B cell (primary cell): ENCODE measurements around the gene WT1. TPM values are rescaled to one million over a fixed set of nuclear protein-coding genes. Genes with fewer than 3 reads are reported as not detected.

Source experiments
- ATAC-seq: fragments of 200-7000 bp; cut with Tn5 transposase; one replicate; pipeline ENCODE4 v1.10.0; 2021; ENCODE audit warnings: low read depth, mild to moderate bottlenecking, moderate number of reproducible peaks, moderate library complexity
- CTCF ChIA-PET: fragments of 350-600 bp; sonication (Branson Sonifier 250); formaldehyde crosslinking; loops from one replicate; lab custom pipeline; 2021; ENCODE audit warnings: antibody characterized with exemption, inconsistent platforms; lab: Charles Lee
- POLR2A ChIA-PET: fragments of 350-600 bp; sonication (Branson Sonifier 250); formaldehyde crosslinking; loops from one replicate; lab custom pipeline; 2021; ENCODE audit warnings: antibody characterized with exemption; lab: Charles Lee
- DNase-seq: peaks from one replicate; pipeline ENCODE4 v3.0.0; 2013
- H2AFZ ChIP-seq: 2 replicates; pipeline ENCODE4 v1.6.1; 2012; ENCODE audit warnings: mild to moderate bottlenecking, low read depth, low read length; ENCODE audit not compliant: insufficient read depth, poor library complexity, severe bottlenecking
- H3K27ac ChIP-seq, 2 donors: 1 replicate in 1 of 2; 2 replicates in 1 of 2; pipeline ENCODE4 v1.5.1; 2012 to 2013; ENCODE audit warnings: low read length in 2 of 2, mild to moderate bottlenecking in 2 of 2, moderate library complexity in 1 of 2
- H3K27me3 ChIP-seq, 4 experiments: fragments of 200-600 bp in 1 of 4; sonication (generic) in 1 of 4; replicated peaks in 1 of 4; 1 replicate in 2 of 4; 2 replicates in 2 of 4; pipeline versions ENCODE4 v1.6.1 to v1.7.0; 2013 to 2016; ENCODE audit warnings: low read length in 3 of 4, mild to moderate bottlenecking in 2 of 4, mixed read lengths in 1 of 4, moderate library complexity in 1 of 4; ENCODE audit not compliant: insufficient read depth in 4 of 4, control insufficient read depth in 3 of 4; ENCODE audit errors: control extremely low read depth in 1 of 4
- H3K36me3 ChIP-seq, 2 experiments: replicated peaks in 1 of 2; 1 replicate in 1 of 2; 2 replicates in 1 of 2; pipeline versions ENCODE4 v1.6.1 to v1.7.1; 2013; ENCODE audit warnings: low read length in 1 of 2; ENCODE audit not compliant: insufficient read depth in 2 of 2, control insufficient read depth in 1 of 2; ENCODE audit errors: control extremely low read depth in 1 of 2, extremely low read depth in 1 of 2
- H3K4me1 ChIP-seq, 2 donors: fragments of 200-600 bp in 1 of 2; sonication (generic) in 1 of 2; 1 replicate in 1 of 2; 2 replicates in 1 of 2; pipeline versions ENCODE4 v1.5.1 to v1.6.1; 2013 to 2017; ENCODE audit warnings: low read length in 2 of 2; ENCODE audit not compliant: control insufficient read depth in 2 of 2, insufficient read depth in 2 of 2
- H3K4me2 ChIP-seq: replicated peaks from 2 replicates; pipeline ENCODE3; 2012; ENCODE audit warnings: mild to moderate bottlenecking, low read depth, low read length; ENCODE audit not compliant: poor library complexity, severe bottlenecking
- H3K4me3 ChIP-seq, 5 experiments: fragments of 200-600 bp in 1 of 5; sonication (generic) in 1 of 5; 1 replicate in 3 of 5; 2 replicates in 2 of 5; pipeline versions ENCODE4 v1.5.1 to v1.7.0; 2011 to 2016; ENCODE audit warnings: low read length in 4 of 5, mild to moderate bottlenecking in 4 of 5, low read depth in 2 of 5, control low read depth in 1 of 5, moderate library complexity in 1 of 5; ENCODE audit not compliant: insufficient read depth in 1 of 5; ENCODE audit errors: control extremely low read depth in 1 of 5, extremely low read depth in 1 of 5
- H3K79me2 ChIP-seq: fragments of 200-600 bp; sonication (generic); one replicate; pipeline ENCODE4 v1.6.0; 2016; ENCODE audit warnings: low read length; ENCODE audit not compliant: control insufficient read depth, insufficient read depth
- H3K9ac ChIP-seq: fragments of 200-600 bp; sonication (generic); 2 replicates; pipeline ENCODE4 v1.6.1; 2017; ENCODE audit warnings: mild to moderate bottlenecking, low read length, moderate library complexity
- H3K9me3 ChIP-seq, 3 donors: one replicate each; pipeline versions ENCODE4 v1.6.1 to v1.7.1; 2013; ENCODE audit warnings: low read length in 2 of 3; ENCODE audit not compliant: control insufficient read depth in 2 of 3, insufficient read depth in 1 of 3; ENCODE audit errors: control extremely low read depth in 1 of 3
- H4K20me1 ChIP-seq: 2 replicates; pipeline ENCODE4 v1.6.0; 2012; ENCODE audit warnings: mild to moderate bottlenecking, low read length; ENCODE audit not compliant: insufficient read depth, control insufficient read depth, poor library complexity, severe bottlenecking
- H3K27ac Mint-ChIP-seq: one replicate; pipeline ENCODE4 v1.8.0; 2021; ENCODE audit warnings: mixed read lengths
- H3K27me3 Mint-ChIP-seq: one replicate; pipeline ENCODE4 v1.8.0; 2021; ENCODE audit warnings: mixed read lengths
- H3K4me1 Mint-ChIP-seq: one replicate; pipeline ENCODE4 v1.8.0; 2021; ENCODE audit warnings: mixed read lengths
- H3K4me3 Mint-ChIP-seq: one replicate; pipeline ENCODE4 v1.8.0; 2021; ENCODE audit warnings: mixed read lengths
- H3K9me3 Mint-ChIP-seq: one replicate; pipeline ENCODE4 v1.8.0; 2022; ENCODE audit warnings: mixed read lengths; ENCODE audit not compliant: insufficient read depth
- EZH2 ChIP-seq: IDR thresholded peaks from 2 replicates; pipeline ENCODE4 v1.6.1; 2012; ENCODE audit warnings: borderline replicate concordance, low read depth, mild to moderate bottlenecking, moderate library complexity, low read length; ENCODE audit not compliant: insufficient read depth, poor library complexity, severe bottlenecking
- WGBS: methylation state at CpG from one replicate; pipeline ENCODE4 v1.1.5; 2013; ENCODE audit warnings: missing lambda C conversion rate; ENCODE audit not compliant: insufficient coverage; 5-methylcytosine and 5-hydroxymethylcytosine counted together
- intact Hi-C: fragments of 100-400 bp; cut with micrococcal nuclease; formaldehyde crosslinking; loops from one replicate; pipeline ENCODE4 v1.10.0; 2022
- polyA plus RNA-seq: library from polyadenylated mRNA; depleted of rRNA; stranded (reverse); fragments of >200 nt; gene quantifications from 2 replicates; pipeline ENCODE4 v1.2.3, GENCODE V29; 2012
- total RNA-seq, 2 donors: library from RNA; stranded (reverse); fragments of 120-200 nt in 1 of 2; gene quantifications; 1 replicate in 1 of 2; 2 replicates in 1 of 2; pipeline versions ENCODE4 v1.2.3 to v1.2.4, GENCODE V29; 2013 to 2022
- TF ChIP-seq, protein P1 (sequence below): fragments of 200-600 bp; IDR thresholded peaks from one replicate; pipeline ENCODE4 v1.8.0; 2022; ENCODE audit warnings: antibody characterized with exemption, mild to moderate bottlenecking

WT1 gene
- total and polyA plus RNA-seq, 2 donors (not counting 1 experiment from before 2014, with no cell fraction given) = not detected

DNA sequence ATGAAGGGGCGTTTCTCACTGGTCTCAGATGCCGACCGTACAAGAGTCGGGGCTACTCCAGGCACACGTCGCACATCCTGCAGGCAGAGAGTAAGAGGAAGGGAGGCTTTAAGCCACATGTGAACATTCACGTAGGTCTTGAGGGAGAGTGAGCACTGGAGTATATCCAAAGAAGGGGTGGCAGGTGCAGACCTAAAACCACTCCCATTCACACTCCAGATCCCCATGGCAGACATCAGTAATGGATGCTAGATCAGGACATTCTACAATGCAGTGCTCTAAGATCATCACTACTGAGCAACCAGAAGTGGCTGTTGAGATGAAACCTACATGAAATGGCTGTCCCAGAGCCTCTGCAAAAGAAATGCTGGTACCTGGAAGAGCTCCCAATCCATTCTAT, 39.0 kb downstream of the WT1 start:
- no peak overlapping the region for H2AFZ ChIP-seq
- H3K4me2 ChIP-seq = no peak overlapping the region
- peaks cover 0 to 12% (median 1%) of the 10 kb centered on the region in 4 experiments for H3K27me3 ChIP-seq
- ChIA-PET CTCF (no interaction called here), POLR2A (no interaction called here)
- no peaks in the 10 kb centered on the region for H4K20me1 ChIP-seq
- no peak overlapping the region for H3K27ac ChIP-seq
- H3K4me1 ChIP-seq = no peaks in the 10 kb centered on the region
- H3K79me2 ChIP-seq = no peaks in the 10 kb centered on the region
- H3K9me3 ChIP-seq = peaks cover 0 to 8% (median 0%) of the 10 kb centered on the region in 3 donors
- Mint-ChIP-seq H3K27me3 (peaks cover 20% of the 10 kb centered on the region), H3K27ac (no peak overlapping the region), H3K9me3 (no peaks in the 10 kb centered on the region), H3K4me3 (no peak overlapping the region), H3K4me1 (peaks cover 4% of the 10 kb centered on the region)
- 0% methylated on average over 7 of the region's 7 CpGs for WGBS
- intact Hi-C loops = no loop called here
- no peak for ATAC-seq
- TF ChIP-seq EZH2 = no peak
- TF ChIP-seq, protein P1, sequence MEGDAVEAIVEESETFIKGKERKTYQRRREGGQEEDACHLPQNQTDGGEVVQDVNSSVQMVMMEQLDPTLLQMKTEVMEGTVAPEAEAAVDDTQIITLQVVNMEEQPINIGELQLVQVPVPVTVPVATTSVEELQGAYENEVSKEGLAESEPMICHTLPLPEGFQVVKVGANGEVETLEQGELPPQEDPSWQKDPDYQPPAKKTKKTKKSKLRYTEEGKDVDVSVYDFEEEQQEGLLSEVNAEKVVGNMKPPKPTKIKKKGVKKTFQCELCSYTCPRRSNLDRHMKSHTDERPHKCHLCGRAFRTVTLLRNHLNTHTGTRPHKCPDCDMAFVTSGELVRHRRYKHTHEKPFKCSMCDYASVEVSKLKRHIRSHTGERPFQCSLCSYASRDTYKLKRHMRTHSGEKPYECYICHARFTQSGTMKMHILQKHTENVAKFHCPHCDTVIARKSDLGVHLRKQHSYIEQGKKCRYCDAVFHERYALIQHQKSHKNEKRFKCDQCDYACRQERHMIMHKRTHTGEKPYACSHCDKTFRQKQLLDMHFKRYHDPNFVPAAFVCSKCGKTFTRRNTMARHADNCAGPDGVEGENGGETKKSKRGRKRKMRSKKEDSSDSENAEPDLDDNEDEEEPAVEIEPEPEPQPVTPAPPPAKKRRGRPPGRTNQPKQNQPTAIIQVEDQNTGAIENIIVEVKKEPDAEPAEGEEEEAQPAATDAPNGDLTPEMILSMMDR = no peak
- no peaks in the 10 kb centered on the region for H3K36me3 ChIP-seq
- no peak for DNase-seq
- H3K9ac ChIP-seq = no peak overlapping the region
- no peak overlapping the region for H3K4me3 ChIP-seq

DNA sequence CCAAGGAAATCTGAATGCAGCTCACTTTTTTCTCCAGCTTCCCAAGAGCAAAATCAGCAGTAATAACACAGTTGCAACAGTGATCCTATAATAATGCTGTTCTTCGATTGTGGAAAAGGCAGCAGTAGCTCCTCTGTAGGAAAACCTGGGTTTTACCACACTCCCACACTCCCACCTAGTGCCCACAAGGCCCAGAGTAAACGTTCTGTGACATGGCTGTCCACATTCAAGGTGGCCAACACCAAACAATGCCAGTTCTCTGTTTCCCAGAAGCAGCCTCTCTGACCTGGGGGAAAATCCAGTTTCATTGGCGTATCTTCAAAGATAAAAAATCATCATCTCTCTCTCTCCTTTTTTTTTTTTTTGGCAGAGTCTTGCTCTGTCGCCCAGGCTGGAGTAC, 40.2 kb downstream of the WT1 start:
- Histone ChIP-seq H2AFZ (no peak overlapping the region), H3K9me3 (peaks cover 0 to 8% (median 0%) of the 10 kb centered on the region in 3 donors), H4K20me1 (no peaks in the 10 kb centered on the region), H3K79me2 (no peaks in the 10 kb centered on the region), H3K27ac (no peak overlapping the region), H3K27me3 (peaks cover 0 to 12% (median 1%) of the 10 kb centered on the region in 4 experiments), H3K4me1 (no peaks in the 10 kb centered on the region), H3K9ac (no peak overlapping the region), H3K4me2 (no peak overlapping the region), H3K36me3 (no peaks in the 10 kb centered on the region), H3K4me3 (no peak overlapping the region)
- CTCF ChIA-PET = no interaction called here
- ATAC-seq = no peak
- Mint-ChIP-seq H3K27ac (no peak overlapping the region), H3K9me3 (no peaks in the 10 kb centered on the region), H3K27me3 (peaks cover 20% of the 10 kb centered on the region), H3K4me3 (no peak overlapping the region), H3K4me1 (peaks cover 4% of the 10 kb centered on the region)
- TF ChIP-seq, protein P1 = no peak
- TF ChIP-seq EZH2 = no peak
- POLR2A ChIA-PET = no interaction called here
- DNase-seq = no peak
- intact Hi-C loops = no loop called here
- 77% methylated on average over 3 of the region's 4 CpGs for WGBS
